Common myeloid progenitor, CD34-positive (primary cell): ENCODE results near the gene MAGI1.
"Not testable (repeated sequence)": the region's sequence is repeated elsewhere in the genome, so short reads cannot be mapped to it uniquely, and the experiment has no call there.

Source experiments
- CTCF ChIA-PET: fragments of 350-600 bp; sonication (Branson Sonifier 250); formaldehyde crosslinking; loops from one replicate; lab custom pipeline; 2021; ENCODE audit warnings: antibody characterized with exemption; lab: Charles Lee
- POLR2A ChIA-PET: fragments of 350-600 bp; sonication (Branson Sonifier 250); formaldehyde crosslinking; loops from one replicate; lab custom pipeline; 2021; ENCODE audit warnings: antibody characterized with exemption; lab: Charles Lee
- DNase-seq, 3 donors: peaks; one replicate each; pipeline versions ENCODE4 v3.0.0 to v3.0.0-alpha.2; 2013
- H3K27ac ChIP-seq, 2 experiments: 1 replicate in 1 of 2; 2 replicates in 1 of 2; pipeline ENCODE4 v1.7.0; 2013; ENCODE audit warnings: inconsistent platforms in 2 of 2, low read length in 2 of 2, mild to moderate bottlenecking in 2 of 2, low read depth in 1 of 2, moderate library complexity in 1 of 2; ENCODE audit not compliant: severe bottlenecking in 2 of 2, insufficient read depth in 1 of 2, poor library complexity in 1 of 2
- H3K27me3 ChIP-seq, 5 experiments: replicated peaks in 2 of 5; 1 replicate in 3 of 5; 2 replicates in 2 of 5; pipeline versions ENCODE4 v1.6.1 to v1.7.0; 2013; ENCODE audit warnings: low read length in 4 of 5, mild to moderate bottlenecking in 2 of 5, moderate library complexity in 2 of 5, inconsistent platforms in 1 of 5; ENCODE audit not compliant: insufficient read depth in 5 of 5, control insufficient read depth in 4 of 5
- H3K36me3 ChIP-seq, 4 experiments: 1 replicate in 2 of 4; 2 replicates in 2 of 4; pipeline versions ENCODE4 v1.6.1 to v1.7.0; 2013; ENCODE audit warnings: low read length in 3 of 4, control low read depth in 1 of 4, mild to moderate bottlenecking in 1 of 4; ENCODE audit not compliant: control insufficient read depth in 4 of 4, insufficient read depth in 4 of 4
- H3K4me1 ChIP-seq, 4 experiments: 1 replicate in 3 of 4; 2 replicates in 1 of 4; pipeline versions ENCODE4 v1.6.1 to v1.7.1; 2013; ENCODE audit warnings: low read length in 3 of 4, mild to moderate bottlenecking in 3 of 4, control low read depth in 1 of 4, inconsistent platforms in 1 of 4, moderate library complexity in 1 of 4; ENCODE audit not compliant: control insufficient read depth in 4 of 4, insufficient read depth in 4 of 4; ENCODE audit errors: control extremely low read depth in 1 of 4
- H3K4me3 ChIP-seq, 7 experiments: 1 replicate in 4 of 7; 2 replicates in 3 of 7; pipeline versions ENCODE4 v1.5.1 to v1.7.0; 2013; ENCODE audit warnings: mild to moderate bottlenecking in 7 of 7, low read length in 6 of 7, moderate library complexity in 6 of 7, inconsistent platforms in 2 of 7, low read depth in 2 of 7, control low read depth in 1 of 7; ENCODE audit not compliant: insufficient read depth in 4 of 7, control insufficient read depth in 1 of 7; ENCODE audit errors: extremely low read depth in 1 of 7
- H3K9me3 ChIP-seq, 5 experiments: 1 replicate in 4 of 5; 2 replicates in 1 of 5; pipeline versions ENCODE4 v1.6.1 to v1.7.1; 2013; ENCODE audit warnings: low read length in 4 of 5, mild to moderate bottlenecking in 2 of 5, inconsistent platforms in 1 of 5, low read depth in 1 of 5, moderate library complexity in 1 of 5; ENCODE audit not compliant: control insufficient read depth in 4 of 5, insufficient read depth in 2 of 5; ENCODE audit errors: control extremely low read depth in 1 of 5
- WGBS: methylation state at CpG from one replicate; pipeline ENCODE4 v1.1.5; 2013; ENCODE audit not compliant: insufficient coverage; 5-methylcytosine and 5-hydroxymethylcytosine counted together

Gene MAGI1

DNA sequence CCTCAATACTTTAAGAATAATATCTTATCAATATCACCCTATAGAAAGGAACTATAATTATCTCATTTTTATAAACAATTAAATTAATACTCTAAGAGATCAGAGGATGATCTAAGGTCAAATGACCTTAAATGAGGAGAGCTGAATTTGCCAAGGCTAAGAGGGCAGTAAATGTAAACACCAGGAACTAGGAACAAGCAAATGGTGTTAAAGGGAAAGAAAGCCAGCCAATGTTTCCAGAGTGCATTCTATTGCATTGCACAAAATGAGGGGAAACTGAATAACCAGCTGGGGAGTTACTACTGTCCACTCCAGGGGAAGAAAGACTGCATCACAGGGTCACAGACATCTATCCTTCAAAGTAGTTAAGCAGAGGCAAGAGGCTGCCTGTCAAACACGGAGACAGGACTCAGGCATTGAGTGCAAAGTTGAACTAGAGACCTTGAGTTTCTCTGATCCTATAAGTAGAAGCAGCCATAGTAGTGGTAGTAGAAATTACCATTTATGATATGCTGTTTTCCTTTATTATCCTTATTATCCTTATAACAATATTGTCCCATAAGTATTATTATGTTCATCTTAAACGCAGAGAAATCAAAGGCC lies 466.4 kb downstream of the MAGI1 start:
- 100% methylated on average over 1 of the region's 2 CpGs for WGBS
- no peak for DNase-seq
- H3K9me3 ChIP-seq, result no peaks in the 10 kb centered on the region
- H3K36me3 ChIP-seq, result no peaks in the 10 kb centered on the region
- no peaks in the 10 kb centered on the region for H3K27me3 ChIP-seq
- no peaks in the 10 kb centered on the region for H3K4me1 ChIP-seq
- no peak overlapping the region for H3K27ac ChIP-seq
- H3K4me3 ChIP-seq, result no peak overlapping the region
- POLR2A ChIA-PET, result no interaction called here
- CTCF ChIA-PET, result no interaction called here

DNA sequence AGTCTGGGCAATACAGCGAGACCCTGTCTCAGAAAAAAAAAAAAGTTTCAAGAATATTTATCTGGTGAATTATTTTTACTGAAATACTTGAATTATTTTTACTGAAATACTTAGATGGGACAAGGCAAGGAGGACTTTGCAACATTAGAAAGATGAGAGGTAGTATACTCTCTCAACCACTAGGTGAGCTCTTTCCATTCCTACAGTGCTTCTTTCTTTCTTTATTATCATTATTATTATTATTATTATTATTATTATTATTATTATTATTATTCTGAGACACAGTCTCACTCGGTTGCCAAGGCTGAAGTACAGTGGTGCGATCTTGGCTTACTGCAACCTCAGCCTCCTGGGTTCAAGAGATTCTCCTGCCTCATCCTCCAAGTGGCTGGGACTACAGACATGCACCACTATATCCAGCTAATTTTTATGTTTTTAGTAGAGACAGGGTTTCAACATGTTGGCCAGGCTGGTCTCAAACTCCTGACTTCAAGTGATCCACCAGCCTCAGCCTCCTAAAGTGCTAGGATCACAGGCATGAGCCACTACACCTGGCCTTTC lies 468.8 kb downstream of the MAGI1 start:
- H3K36me3 ChIP-seq, result no peaks in the 10 kb centered on the region
- ChIA-PET POLR2A (interaction anchor here (0.6 kb wide), 1 partner anchor 844 kb away, joined by 4 read pairs; no protein-coding TSS in a partner anchor), CTCF (no interaction called here)
- no peaks in the 10 kb centered on the region for H3K9me3 ChIP-seq
- no peaks in the 10 kb centered on the region for H3K27me3 ChIP-seq
- H3K27ac ChIP-seq, result no peak overlapping the region
- H3K4me1 ChIP-seq, result no peaks in the 10 kb centered on the region
- DNase-seq, result no peak
- no CpG with 5 or more reads among the region's 3 CpGs for WGBS
- H3K4me3 ChIP-seq, result no peak overlapping the region

DNA sequence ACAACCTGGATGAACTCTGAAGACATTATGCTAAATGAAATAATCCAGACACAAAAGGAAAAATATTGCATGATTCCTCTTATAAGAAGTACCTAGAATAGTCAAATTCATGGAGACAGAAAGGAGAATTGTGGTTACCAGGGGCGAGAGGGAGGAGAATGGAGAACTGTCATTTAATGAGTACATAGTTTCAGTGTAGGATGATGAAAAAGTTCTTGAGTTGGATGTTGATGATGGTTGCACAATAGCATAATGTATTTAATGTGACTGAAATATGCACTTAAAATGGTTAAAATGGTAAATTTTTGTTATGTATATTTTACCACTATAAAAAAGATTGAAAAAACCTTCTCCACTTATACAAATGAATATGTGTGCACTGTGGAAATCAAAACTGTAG lies 469.6 kb downstream of the MAGI1 start:
- H3K4me3 ChIP-seq, result no peak overlapping the region
- H3K27me3 ChIP-seq, result no peaks in the 10 kb centered on the region
- WGBS, result 100% methylated on average over 1 of the region's 1 CpG
- no peaks in the 10 kb centered on the region for H3K9me3 ChIP-seq
- no peak for DNase-seq
- no peaks in the 10 kb centered on the region for H3K36me3 ChIP-seq
- ChIA-PET CTCF (no interaction called here), POLR2A (no interaction called here)
- no peaks in the 10 kb centered on the region for H3K4me1 ChIP-seq
- no peak overlapping the region for H3K27ac ChIP-seq

DNA sequence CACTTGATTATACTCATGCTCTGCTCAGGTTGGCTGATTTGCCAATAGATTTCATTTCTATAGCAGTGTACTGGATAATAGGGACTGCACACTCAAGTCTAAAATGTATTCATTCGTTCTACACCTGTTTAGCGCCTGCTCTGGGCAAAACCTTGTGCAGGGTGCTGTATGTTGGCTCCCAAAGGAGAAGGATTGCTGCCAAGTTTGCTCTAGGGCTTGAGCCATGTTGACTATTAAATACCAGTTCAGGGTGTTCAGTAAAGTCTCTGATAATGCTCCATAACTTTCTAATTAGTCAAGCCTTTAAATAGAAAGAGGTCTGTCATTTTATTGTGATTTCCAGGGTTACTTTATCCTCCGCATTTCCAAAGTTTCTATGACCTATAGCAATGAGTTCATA lies 470.2 kb downstream of the MAGI1 start:
- 100% methylated on average over 2 of the region's 3 CpGs for WGBS
- no peak overlapping the region for H3K4me3 ChIP-seq
- H3K36me3 ChIP-seq, result no peaks in the 10 kb centered on the region
- no peaks in the 10 kb centered on the region for H3K4me1 ChIP-seq
- no peak for DNase-seq
- ChIA-PET CTCF (interaction anchor here (1.5 kb wide), 1 partner anchor 8 kb away, joined by 4 read pairs; no protein-coding TSS in a partner anchor), POLR2A (no interaction called here)
- H3K9me3 ChIP-seq, result no peaks in the 10 kb centered on the region
- no peaks in the 10 kb centered on the region for H3K27me3 ChIP-seq
- H3K27ac ChIP-seq, result no peak overlapping the region

DNA sequence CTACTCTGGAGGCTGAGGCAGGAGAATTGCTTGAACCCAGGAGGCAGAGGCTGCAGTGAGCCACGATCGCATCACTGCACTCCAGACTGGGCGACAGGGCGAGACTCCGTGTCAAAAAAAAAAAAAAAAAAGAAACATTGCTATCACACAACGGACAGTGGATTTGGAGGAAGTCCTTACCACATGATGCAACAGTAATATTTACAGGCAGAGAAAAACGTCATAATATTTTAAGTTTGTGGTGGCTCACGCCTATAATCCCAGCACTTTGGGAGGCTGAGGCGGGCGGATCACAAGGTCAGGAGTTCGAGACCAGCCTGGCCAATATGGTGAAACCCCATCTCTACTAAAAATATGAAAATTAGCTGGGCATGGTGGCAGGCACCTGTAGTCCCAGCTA lies 473.0 kb downstream of the MAGI1 start:
- WGBS, result 100% methylated on average over 2 of the region's 11 CpGs
- H3K4me1 ChIP-seq, POLR2A ChIA-PET, H3K9me3 ChIP-seq, H3K4me3 ChIP-seq, DNase-seq, CTCF ChIA-PET, H3K27me3 ChIP-seq, H3K27ac ChIP-seq, H3K36me3 ChIP-seq: not testable (repeated sequence)

DNA sequence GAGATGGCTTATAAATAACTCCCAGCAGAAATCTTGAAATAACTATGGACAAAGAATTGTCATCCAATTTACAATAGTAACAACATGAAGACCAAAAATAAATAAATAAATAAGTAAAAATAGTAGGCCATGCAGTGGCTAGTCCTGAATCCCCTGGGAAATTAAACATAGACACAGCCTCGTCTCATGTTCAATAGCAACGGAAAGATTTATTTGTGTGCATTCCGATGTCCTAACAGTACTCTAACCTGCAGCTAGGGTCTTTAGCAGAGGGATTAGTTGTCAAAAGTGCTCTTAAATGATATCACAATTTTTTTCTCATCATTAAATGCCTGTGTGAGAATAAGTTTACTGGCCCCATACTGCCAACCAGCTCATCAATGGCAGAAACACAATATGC lies 474.2 kb downstream of the MAGI1 start:
- no peaks in the 10 kb centered on the region for H3K9me3 ChIP-seq
- no peaks in the 10 kb centered on the region for H3K27me3 ChIP-seq
- H3K27ac ChIP-seq, result no peak overlapping the region
- ChIA-PET POLR2A (no interaction called here), CTCF (no interaction called here)
- DNase-seq, result no peak
- H3K4me1 ChIP-seq, result no peaks in the 10 kb centered on the region
- no peak overlapping the region for H3K4me3 ChIP-seq
- no peaks in the 10 kb centered on the region for H3K36me3 ChIP-seq
- WGBS, result 100% methylated on average over 2 of the region's 3 CpGs

DNA sequence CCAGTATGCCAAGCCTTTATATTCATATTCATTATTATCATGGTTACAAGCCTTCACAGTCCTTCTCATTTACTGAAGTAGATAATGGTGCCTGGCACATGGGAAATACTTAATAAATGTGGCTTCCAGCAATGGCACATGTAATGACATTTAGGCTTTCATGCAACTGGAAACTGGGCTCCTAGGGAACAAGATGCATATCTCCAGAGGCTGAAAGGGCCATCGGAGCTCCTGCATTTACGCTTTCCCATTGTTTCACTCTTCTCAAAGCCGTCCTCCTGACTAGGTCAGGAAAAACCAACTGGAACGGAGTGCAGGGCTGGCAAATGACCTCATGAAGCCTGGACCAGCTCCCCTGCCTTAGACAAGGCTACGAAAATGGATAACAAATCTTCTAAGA lies 474.9 kb downstream of the MAGI1 start:
- DNase-seq, result no peak
- Histone ChIP-seq H3K27me3 (no peaks in the 10 kb centered on the region), H3K9me3 (no peaks in the 10 kb centered on the region), H3K36me3 (no peaks in the 10 kb centered on the region), H3K4me1 (no peaks in the 10 kb centered on the region), H3K4me3 (no peak overlapping the region), H3K27ac (no peak overlapping the region)
- WGBS, result 86% methylated on average over 5 of the region's 5 CpGs
- POLR2A ChIA-PET, result no interaction called here
- CTCF ChIA-PET, result no interaction called here
